GM23338 (cell line): ENCODE measurements around the gene MYL12B. TPM values are rescaled to one million over a fixed set of nuclear protein-coding genes. Genes with fewer than 3 reads are reported as not detected.
A peak's percentile ranks its signal among the peaks of the same experiment; 100 is the strongest.

Source experiments
- ATAC-seq: fragments of 200-7000 bp; cut with Tn5 transposase; 3 replicates; pipeline ENCODE4 v1.9.1; 2020
- DNase-seq: peaks from one replicate; pipeline ENCODE4 v3.0.0-alpha.2; 2015; ENCODE audit warnings: low spot score
- H2AFZ ChIP-seq: fragments of 200-600 bp; sonication (generic); 2 replicates; pipeline ENCODE4 v1.8.0; 2016; ENCODE audit warnings: antibody characterized with exemption, mild to moderate bottlenecking, moderate library complexity
- H3F3A ChIP-seq: fragments of 200-600 bp; sonication (generic); replicated peaks from 2 replicates; pipeline ENCODE4 v1.8.0; 2017; ENCODE audit warnings: antibody characterized with exemption, mixed run types, low read depth
- H3K27ac ChIP-seq: fragments of 200-600 bp; sonication (generic); 2 replicates; pipeline ENCODE4 v1.6.1; 2016; ENCODE audit warnings: low read depth
- H3K27me3 ChIP-seq: fragments of 200-600 bp; sonication (generic); 2 replicates; pipeline ENCODE4 v1.8.0; 2016; ENCODE audit warnings: mild to moderate bottlenecking, mixed run types, moderate library complexity; ENCODE audit not compliant: insufficient read depth
- H3K36me3 ChIP-seq: fragments of 200-600 bp; sonication (generic); 2 replicates; pipeline ENCODE4 v1.8.0; 2016; ENCODE audit warnings: mild to moderate bottlenecking; ENCODE audit not compliant: insufficient read depth
- H3K4me1 ChIP-seq: fragments of 200-600 bp; sonication (generic); 2 replicates; pipeline ENCODE4 v1.8.0; 2016; ENCODE audit warnings: mild to moderate bottlenecking, moderate library complexity; ENCODE audit not compliant: insufficient read depth
- H3K4me2 ChIP-seq: fragments of 200-600 bp; sonication (generic); 2 replicates; pipeline ENCODE4 v1.7.1; 2017; ENCODE audit warnings: mixed run types
- H3K4me3 ChIP-seq: fragments of 200-600 bp; sonication (generic); 2 replicates; pipeline ENCODE4 v1.6.1; 2016; ENCODE audit warnings: mixed run types
- H3K79me2 ChIP-seq: fragments of 200-600 bp; sonication (generic); replicated peaks from 2 replicates; pipeline ENCODE4 v1.8.0; 2017; ENCODE audit warnings: mild to moderate bottlenecking; ENCODE audit not compliant: insufficient read depth
- H3K9me2 ChIP-seq: fragments of 200-600 bp; sonication (generic); 2 replicates; pipeline ENCODE4 v1.8.0; 2017; ENCODE audit not compliant: insufficient read depth
- H4K20me1 ChIP-seq: fragments of 200-600 bp; sonication (generic); replicated peaks from 2 replicates; pipeline ENCODE4 v1.8.0; 2017; ENCODE audit warnings: mild to moderate bottlenecking; ENCODE audit not compliant: insufficient read depth
- H3K27ac Mint-ChIP-seq: 2 replicates; pipeline ENCODE4 v1.8.0; 2020; ENCODE audit warnings: inconsistent platforms, mild to moderate bottlenecking, moderate library complexity, mixed read lengths
- H3K27me3 Mint-ChIP-seq: 3 replicates; pipeline ENCODE4 v1.8.0; 2022; ENCODE audit warnings: low read depth, mild to moderate bottlenecking, moderate library complexity, mixed read lengths, inconsistent platforms; ENCODE audit not compliant: insufficient read depth, poor library complexity
- H3K36me3 Mint-ChIP-seq: 3 replicates; pipeline ENCODE4 v1.8.0; 2021; ENCODE audit warnings: low read depth, mild to moderate bottlenecking, inconsistent platforms, moderate library complexity, mixed read lengths
- H3K4me1 Mint-ChIP-seq: 3 replicates; pipeline ENCODE4 v1.8.0; 2020; ENCODE audit warnings: mild to moderate bottlenecking, inconsistent platforms, mixed read lengths
- H3K4me3 Mint-ChIP-seq: 3 replicates; pipeline ENCODE4 v1.8.0; 2021; ENCODE audit warnings: moderate library complexity, mild to moderate bottlenecking, inconsistent platforms, mixed read lengths
- H3K9me3 Mint-ChIP-seq: 3 replicates; pipeline ENCODE4 v1.8.0; 2020; ENCODE audit warnings: moderate library complexity, mild to moderate bottlenecking, inconsistent platforms, mixed read lengths
- CREB1 ChIP-seq: fragments of 250-450 bp; sonication (Bioruptor Pico); IDR thresholded peaks from 2 replicates; pipeline ENCODE4 v1.5.0; 2020; ENCODE audit warnings: low read depth, mild to moderate bottlenecking, moderate library complexity
- CTCF ChIP-seq, 2 experiments: fragments of 200-600 bp in 1 of 2; sonication (generic) in 1 of 2; conservative IDR thresholded peaks; 2 replicates each; pipeline versions ENCODE4 v1.5.1 to v1.6.1; 2016 to 2017; ENCODE audit warnings: antibody characterized with exemption in 2 of 2, low read depth in 2 of 2, mild to moderate bottlenecking in 2 of 2, moderate library complexity in 1 of 2
- ETS1 ChIP-seq: IDR thresholded peaks from 2 replicates; pipeline ENCODE4 v1.6.1; 2016; ENCODE audit warnings: antibody characterized with exemption
- EZH2 ChIP-seq: fragments of 200-600 bp; sonication (generic); IDR thresholded peaks from one replicate; pipeline ENCODE4 v1.8.0; 2017; ENCODE audit warnings: antibody characterized with exemption, mild to moderate bottlenecking, low read depth; ENCODE audit not compliant: unreplicated experiment
- EZH2phosphoT487 ChIP-seq: fragments of 200-600 bp; sonication (generic); IDR thresholded peaks from one replicate; pipeline ENCODE4 v1.8.1; 2018; ENCODE audit warnings: antibody characterized with exemption; ENCODE audit not compliant: unreplicated experiment
- JUNB ChIP-seq: IDR thresholded peaks from one replicate; pipeline ENCODE4 v1.6.1; 2016; ENCODE audit warnings: antibody characterized with exemption; ENCODE audit not compliant: unreplicated experiment
- NANOG ChIP-seq: IDR thresholded peaks from 2 replicates; pipeline ENCODE4 v1.6.1; 2016; ENCODE audit warnings: antibody characterized with exemption, borderline replicate concordance
- STAT1 ChIP-seq: IDR thresholded peaks from one replicate; pipeline ENCODE4 v1.6.1; 2016; ENCODE audit warnings: antibody characterized with exemption; ENCODE audit not compliant: unreplicated experiment
- ZNF114 ChIP-seq: fragments of 250-450 bp; sonication (Bioruptor Pico); IDR thresholded peaks from 2 replicates; pipeline ENCODE4 v1.5.0; 2020; ENCODE audit warnings: mild to moderate bottlenecking, moderate library complexity
- ZNF331 ChIP-seq: fragments of 250-450 bp; sonication (Bioruptor Pico); IDR thresholded peaks from 2 replicates; pipeline ENCODE4 v1.5.0; 2020; ENCODE audit warnings: low read depth, mild to moderate bottlenecking, moderate library complexity
- polyA plus RNA-seq: library from polyadenylated mRNA; unstranded; fragments of >200 nt; fragmentation: Nextera tagmentation; extraction: Ambion mirVana; gene quantifications from 2 replicates; pipeline ENCODE4 v1.2.1, GENCODE V29; 2016
- total RNA-seq: library from RNA; depleted of rRNA; stranded (reverse); fragments of >200 nt; shearing (Covaris generic); gene quantifications from 2 replicates; pipeline ENCODE4 v1.2.3, GENCODE V29; 2014
- TF ChIP-seq, protein P1 (sequence below): IDR thresholded peaks from one replicate; pipeline ENCODE4 v1.6.1; 2018; ENCODE audit warnings: antibody characterized with exemption; ENCODE audit not compliant: unreplicated experiment

MYL12B gene
- total and polyA plus RNA-seq, 2 experiments from 2014 or later: 165 to 330 TPM

DNA sequence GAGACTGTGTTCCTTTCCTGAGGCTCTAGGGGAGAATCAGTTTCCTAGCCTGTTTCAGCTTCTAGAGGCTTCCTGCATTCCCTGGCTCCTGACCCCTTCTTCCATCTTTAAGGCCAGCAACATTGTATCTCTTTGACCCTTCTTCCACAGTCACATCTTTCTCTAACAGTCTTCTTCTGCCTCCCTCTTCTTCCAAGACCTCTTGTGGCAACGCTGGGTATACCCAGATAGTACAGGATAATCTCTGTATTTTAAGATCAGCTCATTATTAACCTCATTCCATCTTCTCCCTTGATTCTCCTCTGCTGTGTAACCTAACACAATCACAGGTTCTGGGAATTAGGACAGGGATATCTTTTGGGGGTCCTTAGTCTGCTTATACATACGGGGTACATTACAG, 23.2 kb upstream of the MYL12B start:
- Histone ChIP-seq H3K79me2 (no peaks in the 10 kb centered on the region), H3K36me3 (peaks cover 5% of the 10 kb centered on the region; the same call in 1 of the 2 replicates), H3K27ac (no peak overlapping the region), H3K4me2 (no peak overlapping the region), H3K4me1 (no peaks in the 10 kb centered on the region), H3K9me2 (0 out of 2 replicates have a peak, but pooled peaks cover 10% of the 10 kb centered on the region), H3K27me3 (no peaks in the 10 kb centered on the region), H4K20me1 (no peaks in the 10 kb centered on the region), H3F3A (no peaks in the 10 kb centered on the region), H2AFZ (no peak overlapping the region), H3K4me3 (no peak overlapping the region)
- no peak overlapping the region for H3K27ac Mint-ChIP-seq
- DNase-seq: no peak
- no peaks in the 10 kb centered on the region for H3K4me1 Mint-ChIP-seq
- peaks cover 43% of the 10 kb centered on the region for H3K36me3 Mint-ChIP-seq
- peaks cover 3% of the 10 kb centered on the region for H3K27me3 Mint-ChIP-seq
- ATAC-seq: no peak
- peaks cover 45% of the 10 kb centered on the region for H3K9me3 Mint-ChIP-seq
- TF ChIP-seq EZH2phosphoT487 (no peak), ZNF331 (CRISPR knock-in tag) (no peak), EZH2 (no peak), JUNB (no peak), STAT1 (no peak), NANOG (no peak), CREB1 (CRISPR knock-in tag) (no peak), ZNF114 (CRISPR knock-in tag) (no peak), ETS1 (no peak)
- no peak overlapping the region for H3K4me3 Mint-ChIP-seq

DNA sequence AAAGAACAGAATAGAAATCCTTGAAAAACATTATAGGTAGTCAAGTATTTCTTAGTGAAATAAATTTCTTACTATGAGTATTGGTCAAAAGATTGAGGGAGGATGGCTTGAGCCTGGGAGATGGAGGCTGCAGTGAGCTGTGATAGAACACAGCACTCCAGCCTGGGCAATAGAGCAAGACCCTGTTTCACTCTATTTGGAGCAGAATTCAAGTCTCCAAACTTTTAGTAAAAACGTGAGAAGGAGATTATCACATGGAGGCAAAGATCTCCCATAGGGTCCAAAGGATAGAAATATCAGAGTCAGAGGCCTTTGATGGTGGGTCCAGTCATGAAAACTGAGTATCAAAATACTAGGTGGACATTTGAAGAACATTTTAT, 16.8 kb upstream of the MYL12B start:
- Mint-ChIP-seq H3K36me3 (peaks cover 34% of the 10 kb centered on the region), H3K27ac (no peak overlapping the region), H3K9me3 (peaks cover 27% of the 10 kb centered on the region), H3K4me3 (peak overlapping the region; percentile 23; the same call in 1 of the 3 replicates), H3K27me3 (peaks cover 13% of the 10 kb centered on the region), H3K4me1 (peaks cover 16% of the 10 kb centered on the region; the same call in 2 of the 3 replicates)
- Histone ChIP-seq H3F3A (0 out of 2 replicates have a peak, but pooled peaks cover 6% of the 10 kb centered on the region), H4K20me1 (peaks cover 11% of the 10 kb centered on the region; the same call in 1 of the 2 replicates), H3K4me3 (no peak overlapping the region), H2AFZ (no peak overlapping the region), H3K79me2 (peaks cover 25% of the 10 kb centered on the region), H3K4me1 (peaks cover 19% of the 10 kb centered on the region), H3K4me2 (peak overlapping the region; percentile 82; the same call in 1 of the 2 replicates), H3K36me3 (peaks cover 7% of the 10 kb centered on the region), H3K27me3 (no peaks in the 10 kb centered on the region), H3K27ac (no peak overlapping the region), H3K9me2 (no peaks in the 10 kb centered on the region)
- ATAC-seq: no peak
- DNase-seq: no peak
- no peak for TF ChIP-seq ZNF331 (CRISPR knock-in tag)
- TF ChIP-seq NANOG: no peak
- no peak for TF ChIP-seq CTCF (conservative IDR thresholded peaks at IDR 0.05; ENCODE audit: low read depth in 2 of 2)
- TF ChIP-seq JUNB: no peak
- TF ChIP-seq, protein P1, sequence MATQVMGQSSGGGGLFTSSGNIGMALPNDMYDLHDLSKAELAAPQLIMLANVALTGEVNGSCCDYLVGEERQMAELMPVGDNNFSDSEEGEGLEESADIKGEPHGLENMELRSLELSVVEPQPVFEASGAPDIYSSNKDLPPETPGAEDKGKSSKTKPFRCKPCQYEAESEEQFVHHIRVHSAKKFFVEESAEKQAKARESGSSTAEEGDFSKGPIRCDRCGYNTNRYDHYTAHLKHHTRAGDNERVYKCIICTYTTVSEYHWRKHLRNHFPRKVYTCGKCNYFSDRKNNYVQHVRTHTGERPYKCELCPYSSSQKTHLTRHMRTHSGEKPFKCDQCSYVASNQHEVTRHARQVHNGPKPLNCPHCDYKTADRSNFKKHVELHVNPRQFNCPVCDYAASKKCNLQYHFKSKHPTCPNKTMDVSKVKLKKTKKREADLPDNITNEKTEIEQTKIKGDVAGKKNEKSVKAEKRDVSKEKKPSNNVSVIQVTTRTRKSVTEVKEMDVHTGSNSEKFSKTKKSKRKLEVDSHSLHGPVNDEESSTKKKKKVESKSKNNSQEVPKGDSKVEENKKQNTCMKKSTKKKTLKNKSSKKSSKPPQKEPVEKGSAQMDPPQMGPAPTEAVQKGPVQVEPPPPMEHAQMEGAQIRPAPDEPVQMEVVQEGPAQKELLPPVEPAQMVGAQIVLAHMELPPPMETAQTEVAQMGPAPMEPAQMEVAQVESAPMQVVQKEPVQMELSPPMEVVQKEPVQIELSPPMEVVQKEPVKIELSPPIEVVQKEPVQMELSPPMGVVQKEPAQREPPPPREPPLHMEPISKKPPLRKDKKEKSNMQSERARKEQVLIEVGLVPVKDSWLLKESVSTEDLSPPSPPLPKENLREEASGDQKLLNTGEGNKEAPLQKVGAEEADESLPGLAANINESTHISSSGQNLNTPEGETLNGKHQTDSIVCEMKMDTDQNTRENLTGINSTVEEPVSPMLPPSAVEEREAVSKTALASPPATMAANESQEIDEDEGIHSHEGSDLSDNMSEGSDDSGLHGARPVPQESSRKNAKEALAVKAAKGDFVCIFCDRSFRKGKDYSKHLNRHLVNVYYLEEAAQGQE: no peak
- no peak for TF ChIP-seq EZH2phosphoT487
- TF ChIP-seq EZH2: no peak
- no peak for TF ChIP-seq CREB1 (CRISPR knock-in tag)
